IMR-90 (cell line): ENCODE data around the gene GPR84. TPM values are rescaled to one million over a fixed set of nuclear protein-coding genes. Genes with fewer than 3 reads are reported as not detected.
A peak's percentile ranks its signal among the peaks of the same experiment; 100 is the strongest.

Experiments used
- ATAC-seq: fragments of 200-7000 bp; cut with Tn5 transposase; 2 replicates; pipeline ENCODE4 v1.9.1; 2020; ENCODE audit warnings: low read depth, mild to moderate bottlenecking, moderate library complexity
- BruUV-seq: library from RNA; stranded (reverse); fragments of 400-500 nt; replicated peaks from 2 replicates; lab custom pipeline; 2021; lab: Mats Ljungman, UMichigan
- CTCF ChIA-PET: fragments of 300-600 bp; formaldehyde crosslinking; extraction: SDS; loops from one replicate; lab custom pipeline; 2021; ENCODE audit warnings: antibody characterized with exemption; lab: Yijun Ruan, JAX
- POLR2A ChIA-PET: fragments of 300-600 bp; sonication (Branson Sonifier 250); formaldehyde crosslinking; loops from one replicate; lab custom pipeline; 2022; ENCODE audit warnings: antibody characterized with exemption; ENCODE audit not compliant: unreplicated experiment; lab: Charles Lee
- DNase-seq: peaks from one replicate; pipeline ENCODE4 v3.0.0; 2013
- H2AFZ ChIP-seq: replicated peaks from 2 replicates; pipeline ENCODE3; 2013; ENCODE audit warnings: low read length, mild to moderate bottlenecking; ENCODE audit not compliant: poor library complexity
- H2AK5ac ChIP-seq: 2 replicates; pipeline ENCODE4 v1.6.1; 2013; ENCODE audit warnings: low read depth, low read length, inconsistent platforms
- H2AK9ac ChIP-seq: replicated peaks from 2 replicates; pipeline ENCODE3; 2013; ENCODE audit warnings: mild to moderate bottlenecking, low read depth, low read length, moderate library complexity; ENCODE audit not compliant: poor library complexity
- H2BK120ac ChIP-seq: 2 replicates; pipeline ENCODE4 v1.6.1; 2013; ENCODE audit warnings: low read depth, low read length, inconsistent platforms
- H2BK15ac ChIP-seq: 3 replicates; pipeline ENCODE4 v1.6.1; 2013; ENCODE audit warnings: low read depth, low read length, inconsistent platforms
- H2BK20ac ChIP-seq: 2 replicates; pipeline ENCODE4 v1.6.1; 2013; ENCODE audit warnings: low read depth, mild to moderate bottlenecking, inconsistent platforms, low read length, moderate library complexity
- H2BK5ac ChIP-seq: 2 replicates; pipeline ENCODE4 v1.6.1; 2013; ENCODE audit warnings: mild to moderate bottlenecking, low read depth, low read length, inconsistent platforms; ENCODE audit not compliant: poor library complexity, severe bottlenecking
- H3K14ac ChIP-seq: replicated peaks from 2 replicates; pipeline ENCODE4 v1.6.1; 2013; ENCODE audit warnings: low read depth, low read length, inconsistent platforms
- H3K18ac ChIP-seq: 2 replicates; pipeline ENCODE4 v1.6.1; 2013; ENCODE audit warnings: low read depth, low read length, control low read depth
- H3K23ac ChIP-seq: 2 replicates; pipeline ENCODE4 v1.6.1; 2013; ENCODE audit warnings: low read depth, low read length, inconsistent platforms
- H3K27ac ChIP-seq: 2 replicates; pipeline ENCODE4 v1.5.1; 2013; ENCODE audit warnings: mild to moderate bottlenecking, control low read depth, low read length; ENCODE audit not compliant: insufficient read depth
- H3K27me3 ChIP-seq: 2 replicates; pipeline ENCODE4 v1.6.1; 2013; ENCODE audit warnings: low read length; ENCODE audit not compliant: control insufficient read depth, insufficient read depth
- H3K36me3 ChIP-seq: 2 replicates; pipeline ENCODE4 v1.6.1; 2013; ENCODE audit warnings: low read length, mixed read lengths; ENCODE audit not compliant: control insufficient read depth, insufficient read depth
- H3K4ac ChIP-seq: 2 replicates; pipeline ENCODE4 v1.6.1; 2013; ENCODE audit warnings: low read depth, low read length, inconsistent platforms
- H3K4me1 ChIP-seq: 2 replicates; pipeline ENCODE4 v1.6.1; 2013; ENCODE audit warnings: low read length, mixed read lengths; ENCODE audit not compliant: control insufficient read depth, insufficient read depth
- H3K4me2 ChIP-seq: 2 replicates; pipeline ENCODE4 v1.6.1; 2013; ENCODE audit warnings: low read depth, mild to moderate bottlenecking, control low read depth, low read length, moderate library complexity
- H3K4me3 ChIP-seq: 2 replicates; pipeline ENCODE4 v1.5.1; 2013; ENCODE audit warnings: low read depth, mild to moderate bottlenecking, control low read depth, low read length, moderate library complexity; ENCODE audit not compliant: insufficient read depth
- H3K56ac ChIP-seq: 2 replicates; pipeline ENCODE4 v1.6.1; 2013; ENCODE audit warnings: low read length, inconsistent platforms; ENCODE audit not compliant: insufficient read depth; ENCODE audit errors: extremely low read depth
- H3K79me1 ChIP-seq, 2 experiments: 2 replicates each; pipeline ENCODE4 v1.6.1; 2013; ENCODE audit warnings: low read length in 2 of 2, inconsistent platforms in 1 of 2, low read depth in 1 of 2
- H3K9ac ChIP-seq: 2 replicates; pipeline ENCODE4 v1.6.1; 2013; ENCODE audit warnings: low read depth, low read length, control low read depth
- H3K9me1 ChIP-seq: 2 replicates; pipeline ENCODE4 v1.6.1; 2013; ENCODE audit warnings: low read length, inconsistent platforms; ENCODE audit not compliant: insufficient read depth
- H3K9me3 ChIP-seq: 2 replicates; pipeline ENCODE4 v1.6.1; 2013; ENCODE audit warnings: low read length; ENCODE audit not compliant: control insufficient read depth, insufficient read depth
- H4K20me1 ChIP-seq: 2 replicates; pipeline ENCODE4 v1.6.1; 2013; ENCODE audit warnings: low read length, inconsistent platforms; ENCODE audit not compliant: insufficient read depth
- H4K5ac ChIP-seq: 2 replicates; pipeline ENCODE4 v1.6.1; 2013; ENCODE audit warnings: mild to moderate bottlenecking, low read depth, low read length, control low read depth
- H4K8ac ChIP-seq, 2 experiments: 2 replicates each; pipeline ENCODE4 v1.6.1; 2013; ENCODE audit warnings: low read depth in 2 of 2, low read length in 2 of 2, control low read depth in 1 of 2, inconsistent platforms in 1 of 2
- H4K91ac ChIP-seq: 2 replicates; pipeline ENCODE4 v1.6.1; 2013; ENCODE audit warnings: low read depth, low read length, inconsistent platforms; ENCODE audit not compliant: insufficient read depth
- BHLHE40 ChIP-seq: fragments of 150-350 bp; IDR thresholded peaks from 2 replicates; pipeline ENCODE4 v1.6.1; 2016; ENCODE audit warnings: mild to moderate bottlenecking, low read depth, low read length
- CEBPB ChIP-seq: IDR thresholded peaks from 2 replicates; pipeline ENCODE4 v1.6.1; 2012; ENCODE audit warnings: low read depth, low read length, improper control_type of control experiment
- CHD1 ChIP-seq: IDR thresholded peaks from 2 replicates; pipeline ENCODE4 v1.6.1; 2012; ENCODE audit warnings: low read depth, low read length, improper control_type of control experiment
- FOS ChIP-seq: fragments of 150-350 bp; IDR thresholded peaks from 2 replicates; pipeline ENCODE4 v1.6.1; 2016; ENCODE audit warnings: low read depth, low read length
- MAFK ChIP-seq: IDR thresholded peaks from 2 replicates; pipeline ENCODE4 v1.6.1; 2012; ENCODE audit warnings: low read depth, low read length, improper control_type of control experiment
- MAZ ChIP-seq: IDR thresholded peaks from 2 replicates; pipeline ENCODE4 v1.6.1; 2012; ENCODE audit warnings: low read depth, mild to moderate bottlenecking, low read length, improper control_type of control experiment, moderate library complexity, borderline replicate concordance
- MXI1 ChIP-seq: IDR thresholded peaks from 2 replicates; pipeline ENCODE4 v1.6.1; 2012; ENCODE audit warnings: low read depth, mild to moderate bottlenecking, low read length, moderate library complexity, borderline replicate concordance
- NFE2L2 ChIP-seq: fragments of 150-350 bp; IDR thresholded peaks from 2 replicates; pipeline ENCODE4 v1.6.1; 2016; ENCODE audit warnings: low read depth, mild to moderate bottlenecking, low read length
- POLR2A ChIP-seq: IDR thresholded peaks from 2 replicates; pipeline ENCODE4 v1.6.1; 2012; ENCODE audit warnings: mild to moderate bottlenecking, low read depth, low read length
- RAD21 ChIP-seq: IDR thresholded peaks from 2 replicates; pipeline ENCODE4 v1.6.1; 2012; ENCODE audit warnings: low read length, improper control_type of control experiment
- RCOR1 ChIP-seq: IDR thresholded peaks from 2 replicates; pipeline ENCODE4 v1.6.1; 2012; ENCODE audit warnings: mild to moderate bottlenecking, low read length, improper control_type of control experiment; ENCODE audit not compliant: insufficient replicate concordance
- RFX5 ChIP-seq: IDR thresholded peaks from 2 replicates; pipeline ENCODE4 v1.8.0; 2012; ENCODE audit warnings: low read depth, mild to moderate bottlenecking, low read length, moderate library complexity
- SMC3 ChIP-seq: fragments of 150-350 bp; IDR thresholded peaks from 2 replicates; pipeline ENCODE4 v1.6.1; 2016; ENCODE audit warnings: low read depth, mild to moderate bottlenecking, antibody characterized with exemption, low read length, moderate library complexity
- WGBS, 2 experiments: methylation state at CpG; one replicate each; pipeline versions ENCODE4 v1.1.5 to v1.1.7; 2013; ENCODE audit warnings: missing lambda C conversion rate in 2 of 2; ENCODE audit not compliant: insufficient read length in 1 of 2; ENCODE audit errors: extremely low coverage in 2 of 2; 5-methylcytosine and 5-hydroxymethylcytosine counted together
- dilution Hi-C: fragments of 300-500 bp; cut with HindIII; formaldehyde crosslinking; loops from one replicate; pipeline ENCODE4 v1.14.3; 2018; ENCODE audit warnings: low sequenced_read_pairs; ENCODE audit not compliant: unreplicated experiment
- in situ Hi-C: fragments of 300-500 bp; cut with MboI; formaldehyde crosslinking; loops from 3 replicates; pipeline ENCODE4 v1.14.3; 2019; ENCODE audit warnings: low sequenced_read_pairs, inconsistent platforms, mixed read lengths
- intact Hi-C: fragments of 100-400 bp; cut with micrococcal nuclease; formaldehyde crosslinking; loops from 2 replicates; pipeline ENCODE4 v1.10.0; 2022
- polyA plus RNA-seq, 3 experiments: library from polyadenylated mRNA; depleted of rRNA; stranded (reverse); fragments of >200 nt; gene quantifications; 2 replicates each; pipeline ENCODE4 v1.2.3, GENCODE V29; 2012; ENCODE audit warnings: low replicate concordance in 1 of 3
- total RNA-seq: library from RNA; depleted of rRNA; stranded (reverse); fragments of >200 nt; gene quantifications from 2 replicates; pipeline ENCODE4 v1.2.3, GENCODE V29; 2012
- TF ChIP-seq, protein P1 (sequence below): fragments of 150-350 bp; IDR thresholded peaks from 2 replicates; pipeline ENCODE4 v1.6.1; 2017; ENCODE audit warnings: mild to moderate bottlenecking, antibody characterized with exemption, low read length, low read depth
- TF ChIP-seq, protein P2 (sequence below): fragments of 150-350 bp; IDR thresholded peaks from 2 replicates; pipeline ENCODE4 v1.6.1; 2016; ENCODE audit warnings: low read depth, mild to moderate bottlenecking, low read length, moderate library complexity, borderline replicate concordance
- TF ChIP-seq, protein P3 (sequence below): conservative IDR thresholded peaks from 2 replicates; pipeline ENCODE4 v1.5.1; 2012; ENCODE audit warnings: mild to moderate bottlenecking, low read depth, low read length, improper control_type of control experiment

The GPR84 gene
- total and polyA plus RNA-seq, 2 of the 4 experiments (the other 2 are of a cell fraction): not detected

DNA sequence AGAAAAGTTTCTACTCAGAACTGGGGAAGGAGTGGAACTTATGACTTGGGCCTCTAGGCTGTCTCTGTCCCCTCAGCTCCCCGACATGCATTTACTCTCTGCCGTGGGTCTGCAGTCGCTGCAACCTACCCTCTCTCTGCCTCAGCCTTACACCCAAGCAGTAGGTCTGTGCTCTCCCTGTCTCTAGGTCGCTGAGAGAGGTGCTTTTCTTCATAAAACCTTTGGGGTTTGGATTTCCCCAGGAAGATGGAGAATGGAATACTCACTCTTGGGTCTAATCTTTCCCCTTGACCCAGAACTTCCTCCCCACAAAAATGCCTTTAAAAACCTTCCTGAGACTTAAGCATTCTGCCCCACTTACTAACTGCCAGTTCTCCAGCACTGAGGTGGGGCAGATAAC, 12.9 kb downstream of the GPR84 start:
- H3K27ac ChIP-seq: no peak overlapping the region
- no peak overlapping the region; a peak in 1 of 4 replicates for H4K8ac ChIP-seq
- H3K23ac ChIP-seq: no peak overlapping the region
- H3K9me1 ChIP-seq: peaks cover 8% of the 10 kb centered on the region; the same call in 1 of the 2 replicates
- no peak overlapping the region for H3K4me3 ChIP-seq
- intact Hi-C loops: no loop called here
- H3K18ac ChIP-seq: no peak overlapping the region
- no peak overlapping the region for H3K9ac ChIP-seq
- H3K14ac ChIP-seq: no peak overlapping the region
- H4K91ac ChIP-seq: no peak overlapping the region
- no peak overlapping the region for H2AK9ac ChIP-seq
- POLR2A ChIA-PET: no interaction called here
- no peak overlapping the region for H2BK15ac ChIP-seq
- no peak overlapping the region for H2BK20ac ChIP-seq
- no peak for TF ChIP-seq POLR2A
- TF ChIP-seq CEBPB: no peak
- no peak for TF ChIP-seq RCOR1
- TF ChIP-seq CHD1: no peak
- TF ChIP-seq RAD21: no peak
- TF ChIP-seq MAFK: no peak
- no peak for TF ChIP-seq BHLHE40
- no peak for TF ChIP-seq MXI1
- TF ChIP-seq, protein P1, sequence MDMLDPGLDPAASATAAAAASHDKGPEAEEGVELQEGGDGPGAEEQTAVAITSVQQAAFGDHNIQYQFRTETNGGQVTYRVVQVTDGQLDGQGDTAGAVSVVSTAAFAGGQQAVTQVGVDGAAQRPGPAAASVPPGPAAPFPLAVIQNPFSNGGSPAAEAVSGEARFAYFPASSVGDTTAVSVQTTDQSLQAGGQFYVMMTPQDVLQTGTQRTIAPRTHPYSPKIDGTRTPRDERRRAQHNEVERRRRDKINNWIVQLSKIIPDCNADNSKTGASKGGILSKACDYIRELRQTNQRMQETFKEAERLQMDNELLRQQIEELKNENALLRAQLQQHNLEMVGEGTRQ: no peak
- no peak for TF ChIP-seq RFX5
- TF ChIP-seq, protein P2, sequence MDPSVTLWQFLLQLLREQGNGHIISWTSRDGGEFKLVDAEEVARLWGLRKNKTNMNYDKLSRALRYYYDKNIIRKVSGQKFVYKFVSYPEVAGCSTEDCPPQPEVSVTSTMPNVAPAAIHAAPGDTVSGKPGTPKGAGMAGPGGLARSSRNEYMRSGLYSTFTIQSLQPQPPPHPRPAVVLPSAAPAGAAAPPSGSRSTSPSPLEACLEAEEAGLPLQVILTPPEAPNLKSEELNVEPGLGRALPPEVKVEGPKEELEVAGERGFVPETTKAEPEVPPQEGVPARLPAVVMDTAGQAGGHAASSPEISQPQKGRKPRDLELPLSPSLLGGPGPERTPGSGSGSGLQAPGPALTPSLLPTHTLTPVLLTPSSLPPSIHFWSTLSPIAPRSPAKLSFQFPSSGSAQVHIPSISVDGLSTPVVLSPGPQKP: no peak
- no peak for TF ChIP-seq SMC3
- TF ChIP-seq, protein P3, sequence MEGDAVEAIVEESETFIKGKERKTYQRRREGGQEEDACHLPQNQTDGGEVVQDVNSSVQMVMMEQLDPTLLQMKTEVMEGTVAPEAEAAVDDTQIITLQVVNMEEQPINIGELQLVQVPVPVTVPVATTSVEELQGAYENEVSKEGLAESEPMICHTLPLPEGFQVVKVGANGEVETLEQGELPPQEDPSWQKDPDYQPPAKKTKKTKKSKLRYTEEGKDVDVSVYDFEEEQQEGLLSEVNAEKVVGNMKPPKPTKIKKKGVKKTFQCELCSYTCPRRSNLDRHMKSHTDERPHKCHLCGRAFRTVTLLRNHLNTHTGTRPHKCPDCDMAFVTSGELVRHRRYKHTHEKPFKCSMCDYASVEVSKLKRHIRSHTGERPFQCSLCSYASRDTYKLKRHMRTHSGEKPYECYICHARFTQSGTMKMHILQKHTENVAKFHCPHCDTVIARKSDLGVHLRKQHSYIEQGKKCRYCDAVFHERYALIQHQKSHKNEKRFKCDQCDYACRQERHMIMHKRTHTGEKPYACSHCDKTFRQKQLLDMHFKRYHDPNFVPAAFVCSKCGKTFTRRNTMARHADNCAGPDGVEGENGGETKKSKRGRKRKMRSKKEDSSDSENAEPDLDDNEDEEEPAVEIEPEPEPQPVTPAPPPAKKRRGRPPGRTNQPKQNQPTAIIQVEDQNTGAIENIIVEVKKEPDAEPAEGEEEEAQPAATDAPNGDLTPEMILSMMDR: no peak
- no peak for TF ChIP-seq FOS
- TF ChIP-seq MAZ: no peak
- no peak for TF ChIP-seq NFE2L2
- no peaks in the 10 kb centered on the region for H3K9me3 ChIP-seq
- BruUV-seq: TSS peak; percentile 91
- no peak for DNase-seq
- H3K27me3 ChIP-seq: no peaks in the 10 kb centered on the region
- H3K79me1 ChIP-seq: 0 out of 4 replicates have a peak, but pooled peaks cover 0 to 3% of the 10 kb centered on the region in 2 experiments
- H2BK5ac ChIP-seq: no peak overlapping the region
- in situ Hi-C loops: no loop called here
- dilution Hi-C loops: no loop called here
- H2AK5ac ChIP-seq: no peak overlapping the region
- H2AFZ ChIP-seq: no peak overlapping the region
- no peak overlapping the region for H4K5ac ChIP-seq
- no peak for ATAC-seq
- peaks cover 40% of the 10 kb centered on the region for H3K36me3 ChIP-seq
- no peak overlapping the region for H2BK120ac ChIP-seq
- no peak overlapping the region for H3K56ac ChIP-seq
- no CpG with 5 or more reads among the region's 4 CpGs for WGBS, 2 experiments
- H3K4ac ChIP-seq: no peak overlapping the region
- CTCF ChIA-PET: interaction anchor here (0.8 kb wide), 1 partner anchor 10 kb away, joined by 3 read pairs; no protein-coding TSS in a partner anchor
- peaks cover 21% of the 10 kb centered on the region for H3K4me1 ChIP-seq
- no peak overlapping the region for H3K4me2 ChIP-seq
- H4K20me1 ChIP-seq: no peaks in the 10 kb centered on the region
